GM23248 (cell line): ENCODE measurements around the gene KIF6. TPM values are rescaled to one million over a fixed set of nuclear protein-coding genes. Genes with fewer than 3 reads are reported as not detected.
A peak's percentile ranks its signal among the peaks of the same experiment; 100 is the strongest.

Source experiments
- DNase-seq: peaks from one replicate; pipeline ENCODE4 v3.0.0-alpha.2; 2015
- H2AFZ ChIP-seq: fragments of 200-600 bp; sonication (generic); 2 replicates; pipeline ENCODE4 v1.6.1; 2016; ENCODE audit warnings: antibody characterized with exemption
- H3F3A ChIP-seq: fragments of 200-600 bp; sonication (generic); 2 replicates; pipeline ENCODE4 v1.6.1; 2016; ENCODE audit warnings: mild to moderate bottlenecking, antibody characterized with exemption, mixed run types; ENCODE audit not compliant: insufficient read depth
- H3K27ac ChIP-seq: fragments of 200-600 bp; sonication (generic); 2 replicates; pipeline ENCODE4 v1.5.1; 2016; ENCODE audit warnings: mild to moderate bottlenecking
- H3K27me3 ChIP-seq: fragments of 200-600 bp; sonication (generic); replicated peaks from 2 replicates; pipeline ENCODE4 v1.6.1; 2016; ENCODE audit warnings: mild to moderate bottlenecking; ENCODE audit not compliant: insufficient read depth
- H3K36me3 ChIP-seq: fragments of 200-600 bp; sonication (generic); 2 replicates; pipeline ENCODE4 v1.6.1; 2016; ENCODE audit warnings: low read depth, mild to moderate bottlenecking
- H3K4me1 ChIP-seq: fragments of 200-600 bp; sonication (generic); 2 replicates; pipeline ENCODE4 v1.6.1; 2016; ENCODE audit warnings: mild to moderate bottlenecking; ENCODE audit not compliant: insufficient read depth
- H3K4me2 ChIP-seq: fragments of 200-600 bp; sonication (generic); one replicate; pipeline ENCODE4 v1.6.1; 2016; ENCODE audit warnings: mild to moderate bottlenecking; ENCODE audit not compliant: unreplicated experiment
- H3K4me3 ChIP-seq: fragments of 200-600 bp; sonication (generic); 2 replicates; pipeline ENCODE4 v1.5.1; 2016; ENCODE audit warnings: mild to moderate bottlenecking
- H3K79me2 ChIP-seq: fragments of 200-600 bp; sonication (generic); 2 replicates; pipeline ENCODE4 v1.6.1; 2016; ENCODE audit warnings: mild to moderate bottlenecking; ENCODE audit not compliant: insufficient read depth
- H3K9ac ChIP-seq: fragments of 200-600 bp; sonication (generic); 2 replicates; pipeline ENCODE4 v1.6.1; 2016; ENCODE audit warnings: mild to moderate bottlenecking
- H3K9me2 ChIP-seq: fragments of 200-600 bp; sonication (generic); 2 replicates; pipeline ENCODE4 v1.6.1; 2016; ENCODE audit warnings: mixed run types, mild to moderate bottlenecking, moderate library complexity; ENCODE audit not compliant: insufficient read depth
- H3K9me3 ChIP-seq: fragments of 200-600 bp; sonication (generic); one replicate; pipeline ENCODE4 v1.6.1; 2017; ENCODE audit warnings: low read depth
- H4K20me1 ChIP-seq: fragments of 200-600 bp; sonication (generic); 2 replicates; pipeline ENCODE4 v1.6.0; 2016; ENCODE audit not compliant: insufficient read depth
- EZH2 ChIP-seq: fragments of 200-600 bp; sonication (generic); IDR thresholded peaks from 2 replicates; pipeline ENCODE4 v1.6.1; 2018; ENCODE audit warnings: antibody characterized with exemption, mild to moderate bottlenecking; ENCODE audit not compliant: insufficient read depth, poor library complexity, severe bottlenecking
- EZH2phosphoT487 ChIP-seq: fragments of 200-600 bp; sonication (generic); IDR thresholded peaks from 2 replicates; pipeline ENCODE4 v1.6.1; 2018; ENCODE audit warnings: antibody characterized with exemption, moderate library complexity, mild to moderate bottlenecking, low read depth; ENCODE audit not compliant: insufficient read depth
- WGBS, 2 experiments: methylation state at CpG; one replicate each; pipeline ENCODE4 v1.1.6; 2015 to 2017; ENCODE audit warnings: low lambda C conversion rate in 2 of 2, low coverage in 1 of 2; ENCODE audit errors: missing lambda C conversion rate in 2 of 2; 5-methylcytosine and 5-hydroxymethylcytosine counted together
- in situ Hi-C: fragments of 300-500 bp; cut with MboI; formaldehyde crosslinking; loops from 2 replicates; pipeline ENCODE4 v1.15.0; 2020
- polyA plus RNA-seq: library from polyadenylated mRNA; unstranded; fragments of >200 nt; fragmentation: Nextera tagmentation; extraction: Ambion mirVana; gene quantifications from 2 replicates; pipeline ENCODE4 v1.2.1, GENCODE V29; 2016
- total RNA-seq: library from RNA; depleted of rRNA; stranded (reverse); fragments of >200 nt; shearing (Covaris generic); gene quantifications from 2 replicates; pipeline ENCODE4 v1.2.3, GENCODE V29; 2014

The KIF6 gene
- total and polyA plus RNA-seq, 2 experiments from 2014 or later = 0.22 to 0.91 TPM

DNA sequence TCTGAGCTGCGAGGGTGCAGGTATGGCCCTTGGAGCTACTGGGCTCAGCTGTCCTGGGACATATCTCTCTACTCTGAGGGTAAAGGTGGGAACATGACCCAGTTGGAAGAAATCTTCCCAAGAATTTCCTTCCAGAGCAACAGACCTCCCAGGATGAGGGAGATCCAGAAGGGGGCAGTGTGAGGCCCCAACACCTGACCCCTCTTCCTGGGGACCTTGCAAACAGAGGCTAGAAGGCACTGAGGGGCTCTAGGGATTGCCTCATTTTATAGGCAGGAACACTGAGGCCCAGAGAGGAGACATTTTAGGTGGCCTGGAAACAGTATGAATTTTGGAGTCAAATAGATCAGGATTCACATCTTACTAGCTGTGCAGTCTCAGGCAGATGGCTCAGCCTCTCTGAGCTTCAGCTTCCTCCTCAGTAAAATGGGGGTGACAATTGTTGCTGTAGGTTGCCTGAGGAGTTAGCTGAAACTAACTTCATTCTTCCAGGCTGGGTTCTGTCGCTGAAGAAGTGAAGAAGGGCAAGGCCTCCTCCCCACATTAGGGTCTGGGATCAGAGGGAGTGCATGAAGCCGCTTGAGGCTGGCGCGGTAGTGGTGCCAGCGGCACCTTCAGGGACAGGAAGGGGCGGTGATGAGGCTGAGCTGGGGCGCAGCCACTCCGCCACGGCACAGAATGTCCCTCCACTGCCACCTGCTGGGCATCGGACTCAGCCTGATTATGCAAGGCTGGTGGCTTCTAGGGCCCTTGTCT is 422.4 kb downstream of the KIF6 start:
- H3K27me3 ChIP-seq = no peaks in the 10 kb centered on the region; the same call in 1 of the 2 replicates
- H4K20me1 ChIP-seq = no peaks in the 10 kb centered on the region
- H2AFZ ChIP-seq = peak overlapping the region; percentile 82; the same call in 1 of the 2 replicates
- no peak overlapping the region for H3K27ac ChIP-seq
- no peaks in the 10 kb centered on the region for H3F3A ChIP-seq
- no peak for TF ChIP-seq EZH2phosphoT487
- WGBS, 2 experiments = 5 to 7% methylated on average over 11 of the region's 11 CpGs
- no peaks in the 10 kb centered on the region for H3K9me2 ChIP-seq
- in situ Hi-C loops = loop anchor here (10.0 kb wide), 1 partner anchor 438 kb away; no protein-coding TSS in a partner anchor
- no peaks in the 10 kb centered on the region for H3K36me3 ChIP-seq
- no peak overlapping the region for H3K9ac ChIP-seq
- peak overlapping the region; percentile 48; the same call in 1 of the 2 replicates for H3K4me3 ChIP-seq
- peak; percentile 83 for DNase-seq
- H3K4me2 ChIP-seq = peak overlapping the region; percentile 61
- H3K9me3 ChIP-seq = no peaks in the 10 kb centered on the region
- H3K4me1 ChIP-seq = no peaks in the 10 kb centered on the region
- no peaks in the 10 kb centered on the region for H3K79me2 ChIP-seq

DNA sequence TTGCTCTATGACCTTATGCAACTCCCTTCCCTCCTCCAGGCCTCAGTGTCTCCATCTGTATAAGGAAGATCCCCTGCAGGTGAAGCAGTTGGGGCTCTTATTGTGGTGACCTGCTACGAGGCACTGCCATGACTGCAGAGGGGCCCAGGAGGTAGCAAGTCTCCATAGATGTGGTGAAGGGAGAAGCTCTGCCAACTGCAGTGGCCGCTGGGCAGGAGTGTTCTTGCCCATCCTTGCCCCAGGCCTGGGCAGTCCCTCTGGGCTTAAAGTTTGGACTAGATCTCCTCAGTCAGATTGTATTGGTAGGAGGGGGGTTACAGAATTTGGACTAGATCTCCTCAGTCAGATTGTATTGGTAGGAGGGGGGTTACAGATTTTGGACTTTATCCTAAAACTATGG is 423.2 kb downstream of the KIF6 start:
- Histone ChIP-seq H2AFZ (no peak overlapping the region), H3K79me2 (no peaks in the 10 kb centered on the region), H3K36me3 (no peaks in the 10 kb centered on the region), H3K9ac (no peak overlapping the region), H4K20me1 (no peaks in the 10 kb centered on the region), H3K4me1 (peaks cover 5% of the 10 kb centered on the region; the same call in 1 of the 2 replicates), H3K27ac (no peak overlapping the region), H3K27me3 (no peaks in the 10 kb centered on the region), H3F3A (no peaks in the 10 kb centered on the region), H3K4me2 (no peak overlapping the region), H3K9me2 (no peaks in the 10 kb centered on the region), H3K9me3 (no peaks in the 10 kb centered on the region), H3K4me3 (no peak overlapping the region)
- DNase-seq = no peak
- WGBS, 2 experiments = 71 to 76% methylated on average over 2 of the region's 2 CpGs
- TF ChIP-seq EZH2 (no peak), EZH2phosphoT487 (no peak)
- in situ Hi-C loops = loop anchor here (10.0 kb wide), 1 partner anchor 437 kb away; no protein-coding TSS in a partner anchor

DNA sequence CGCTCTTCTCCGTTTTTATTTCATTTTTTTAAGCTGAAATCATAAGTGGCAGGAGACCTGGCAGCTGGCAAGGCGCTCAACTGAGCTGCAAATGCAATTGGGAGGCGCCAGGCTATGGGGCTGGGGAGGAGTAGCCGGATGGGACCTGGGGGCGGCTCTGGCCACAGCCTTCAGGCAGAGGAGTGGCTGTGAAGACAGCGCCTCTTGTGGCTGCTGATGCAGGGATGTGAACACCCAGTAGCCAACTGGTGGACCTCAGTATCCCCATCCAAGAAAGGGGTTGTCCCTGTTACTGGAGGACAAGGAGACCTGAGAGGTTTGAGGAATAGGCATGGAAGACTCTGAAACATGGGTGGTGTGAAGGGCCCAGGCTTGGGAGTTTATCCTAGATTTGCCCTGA is 423.6 kb downstream of the KIF6 start:
- Histone ChIP-seq H3K79me2 (no peaks in the 10 kb centered on the region), H4K20me1 (no peaks in the 10 kb centered on the region), H2AFZ (no peak overlapping the region), H3F3A (no peaks in the 10 kb centered on the region), H3K27ac (no peak overlapping the region), H3K4me1 (peaks cover 6% of the 10 kb centered on the region; the same call in 1 of the 2 replicates), H3K27me3 (no peaks in the 10 kb centered on the region), H3K9me3 (no peaks in the 10 kb centered on the region), H3K9me2 (no peaks in the 10 kb centered on the region), H3K9ac (no peak overlapping the region), H3K4me3 (no peak overlapping the region), H3K36me3 (no peaks in the 10 kb centered on the region), H3K4me2 (no peak overlapping the region)
- TF ChIP-seq EZH2phosphoT487 = no peak
- no peak for TF ChIP-seq EZH2
- DNase-seq = peak; percentile 51
- in situ Hi-C loops = loop anchor here (10.0 kb wide), 1 partner anchor 437 kb away; no protein-coding TSS in a partner anchor
- 25 to 35% methylated on average over 7 of the region's 7 CpGs for WGBS, 2 experiments

DNA sequence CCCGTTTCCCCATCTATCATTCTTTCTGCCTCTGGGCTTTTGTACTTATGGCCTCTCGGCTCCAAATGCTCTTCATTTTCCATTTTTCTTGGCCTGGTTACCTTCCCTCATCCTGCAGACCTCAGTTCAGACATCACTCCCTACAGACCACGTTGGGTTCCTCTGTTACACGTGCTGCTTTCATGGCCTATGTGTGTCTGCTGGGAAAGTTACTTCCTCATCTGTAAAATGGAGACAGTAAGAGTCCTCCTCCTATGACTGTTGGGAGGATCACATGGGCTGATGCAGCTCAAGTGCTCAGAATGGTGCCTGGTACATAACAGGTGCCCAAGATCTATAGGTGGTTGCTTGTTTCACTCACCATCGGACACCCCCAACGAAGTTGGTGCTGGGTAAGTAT is 424.5 kb downstream of the KIF6 start:
- Histone ChIP-seq H2AFZ (no peak overlapping the region), H3K4me1 (peaks cover 9% of the 10 kb centered on the region; the same call in 1 of the 2 replicates), H4K20me1 (no peaks in the 10 kb centered on the region), H3K4me2 (no peak overlapping the region), H3F3A (no peaks in the 10 kb centered on the region), H3K27me3 (no peaks in the 10 kb centered on the region), H3K27ac (no peak overlapping the region), H3K36me3 (no peaks in the 10 kb centered on the region), H3K9me3 (no peaks in the 10 kb centered on the region), H3K79me2 (no peaks in the 10 kb centered on the region), H3K4me3 (no peak overlapping the region), H3K9ac (no peak overlapping the region), H3K9me2 (no peaks in the 10 kb centered on the region)
- no peak for DNase-seq
- in situ Hi-C loops = loop anchor here (10.0 kb wide), 1 partner anchor 436 kb away; no protein-coding TSS in a partner anchor
- WGBS, 2 experiments = 61 to 64% methylated on average over 6 of the region's 6 CpGs
- TF ChIP-seq EZH2phosphoT487 = no peak
- TF ChIP-seq EZH2 = no peak
